Measurements from ENCODE around the gene PARD3.

- TF ChIP-seq CTCF (IDR thresholded peaks at IDR 0.05) (no peak), POLR2A (IDR thresholded peaks at IDR 0.05) (no peak), POLR2AphosphoS5 (IDR thresholded peaks at IDR 0.05) (no peak), EP300 (IDR thresholded peaks at IDR 0.05) (no peak)
Observed at GRCh38 chr10:34549001-34549400, 266.1 kb downstream of the PARD3 start.
